NCI-H1436 treated with DMSO at 0.1 percent for 48 hours (cell line): ENCODE measurements around the gene ZSWIM7.
"Not testable (repeated sequence)": the region's sequence is repeated elsewhere in the genome, so short reads cannot be mapped to it uniquely, and the experiment has no call there.

Experiments used
- DNase-seq: peaks from one replicate; lab custom pipeline; 2025; lab: John Stamatoyannopoulos, UW

Gene ZSWIM7

GRCh38 chr17:15999974-16000827 is 697 bp upstream of the ZSWIM7 start:
- no peak for DNase-seq

- no peak for DNase-seq
Measured at GRCh38 chr17:15998031-15998562, 1.4 kb downstream of the ZSWIM7 start.

GRCh38 chr17:15996322-15996721 is 3.2 kb downstream of the ZSWIM7 start:
- no peak for DNase-seq

- DNase-seq, result no peak
Measured at GRCh38 chr17:15981646-15982580, 17.6 kb downstream of the ZSWIM7 start.

GRCh38 chr17:15981208-15981607 is 18.3 kb downstream of the ZSWIM7 start:
- DNase-seq, result no peak

GRCh38 chr17:15979013-15979412 is 20.5 kb downstream of the ZSWIM7 start:
- DNase-seq, result not testable (repeated sequence)

- no peak for DNase-seq
Measured at GRCh38 chr17:15978606-15979005, 20.9 kb downstream of the ZSWIM7 start.

GRCh38 chr17:15977894-15978293 is 21.6 kb downstream of the ZSWIM7 start:
- DNase-seq, result no peak

GRCh38 chr17:15973834-15974233 is 25.7 kb downstream of the ZSWIM7 start:
- DNase-seq, result no peak

- no peak for DNase-seq
Measured at GRCh38 chr17:15973016-15973415, 26.5 kb downstream of the ZSWIM7 start.

GRCh38 chr17:15972497-15972951 is 27.0 kb downstream of the ZSWIM7 start:
- no peak for DNase-seq

- no peak for DNase-seq
Measured at GRCh38 chr17:15971882-15972281, 27.6 kb downstream of the ZSWIM7 start.

GRCh38 chr17:15971098-15971678 is 28.3 kb downstream of the ZSWIM7 start:
- DNase-seq, result no peak

GRCh38 chr17:15970500-15970899 is 29.0 kb downstream of the ZSWIM7 start:
- DNase-seq, result no peak

GRCh38 chr17:15969463-15969862 is 30.0 kb downstream of the ZSWIM7 start:
- DNase-seq, result no peak

GRCh38 chr17:15967706-15968399 is 31.7 kb downstream of the ZSWIM7 start:
- no peak for DNase-seq

- DNase-seq, result no peak
Measured at GRCh38 chr17:15966879-15967248, 32.6 kb downstream of the ZSWIM7 start.

- DNase-seq, result peak; percentile 57
Measured at GRCh38 chr17:15966183-15966878, 33.2 kb downstream of the ZSWIM7 start.

- no peak for DNase-seq
Measured at GRCh38 chr17:15965528-15965927, 34.0 kb downstream of the ZSWIM7 start.

- DNase-seq, result no peak
Measured at GRCh38 chr17:15963670-15964110, 35.8 kb downstream of the ZSWIM7 start.

- no peak for DNase-seq
Measured at GRCh38 chr17:15958484-15958854, 41.0 kb downstream of the ZSWIM7 start.
